Activated CD8-positive, alpha-beta memory T cell treated with anti-CD3 and anti-CD28 coated beads, Interleukin-2, amount 50 U/mL, for 1 hour (primary cell): ENCODE data around the gene TRPM8.
"Not testable (repeated sequence)": the region's sequence is repeated elsewhere in the genome, so short reads cannot be mapped to it uniquely, and the experiment has no call there.

Source experiments
- DNase-seq: peaks from one replicate; pipeline ENCODE4 v3.0.0-alpha.2; 2020; ENCODE audit errors: extremely low read depth

TRPM8 gene

GRCh38 chr2:233936089-233936488 is 18.9 kb downstream of the TRPM8 start:
- DNase-seq: no peak

- no peak for DNase-seq
Measured at GRCh38 chr2:233938676-233939370, 21.6 kb downstream of the TRPM8 start.

DNA sequence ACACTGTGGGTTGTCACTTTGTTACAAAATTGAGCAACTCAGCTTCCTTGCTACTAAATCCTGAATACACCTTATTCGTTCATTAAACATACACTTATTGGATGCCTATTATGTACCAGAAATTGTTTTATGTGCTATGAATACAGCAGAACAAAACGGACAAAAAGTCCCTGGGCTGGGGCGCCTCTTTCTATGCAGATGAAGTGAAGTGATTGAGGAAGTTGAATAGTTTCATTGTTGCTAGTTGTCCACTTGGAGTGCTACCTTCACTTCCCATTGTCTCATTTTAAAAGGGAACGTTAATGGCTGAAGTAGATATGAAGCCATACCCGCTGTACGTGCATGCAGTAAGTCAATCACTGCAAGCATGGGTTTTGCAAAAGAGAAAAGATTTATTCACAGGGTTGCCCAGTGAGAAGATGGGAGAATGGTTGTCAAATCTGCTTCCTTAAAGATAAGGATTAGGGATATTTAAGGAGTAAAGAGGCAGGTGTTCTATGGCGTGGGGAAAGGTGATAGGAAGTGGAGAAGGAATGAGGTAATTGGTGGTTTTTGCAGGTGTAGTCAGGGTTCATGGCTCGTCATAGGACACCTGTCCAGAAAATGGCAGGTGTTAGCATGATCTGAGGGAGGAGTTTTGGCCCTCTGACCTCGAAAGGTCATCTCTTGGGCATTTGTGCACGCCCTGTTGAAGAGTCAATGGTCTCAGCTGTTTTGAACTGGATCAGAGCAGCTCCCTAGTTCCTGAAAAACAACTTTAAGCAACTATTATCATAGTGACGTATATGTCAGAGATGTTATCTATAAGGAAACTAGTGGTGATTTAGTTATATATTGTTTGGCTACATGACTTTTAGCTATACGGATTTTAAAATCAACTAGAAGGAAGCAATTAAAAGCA is 23.5 kb downstream of the TRPM8 start:
- no peak for DNase-seq

DNA sequence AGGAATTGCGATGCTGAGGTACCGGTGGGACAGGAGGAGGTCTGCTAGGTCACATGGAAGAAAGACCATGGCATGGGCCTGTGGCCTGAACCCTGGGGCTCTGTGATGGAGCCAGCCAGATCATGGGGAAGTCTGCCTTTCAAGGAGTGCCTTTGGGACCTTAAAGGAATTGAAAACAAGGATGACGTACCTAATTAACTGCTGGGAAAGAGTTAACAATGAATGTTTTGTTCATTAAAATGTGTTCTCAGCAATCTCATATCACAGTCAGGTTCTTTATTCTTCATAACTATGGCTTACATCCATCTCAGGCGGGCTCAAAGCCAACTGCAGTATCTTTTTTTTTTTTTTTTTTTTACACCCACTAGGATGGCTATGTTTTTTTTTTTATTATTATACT is 25.6 kb downstream of the TRPM8 start:
- no peak for DNase-seq

- DNase-seq: no peak
Measured at GRCh38 chr2:233944269-233944668, 27.1 kb downstream of the TRPM8 start.

DNA sequence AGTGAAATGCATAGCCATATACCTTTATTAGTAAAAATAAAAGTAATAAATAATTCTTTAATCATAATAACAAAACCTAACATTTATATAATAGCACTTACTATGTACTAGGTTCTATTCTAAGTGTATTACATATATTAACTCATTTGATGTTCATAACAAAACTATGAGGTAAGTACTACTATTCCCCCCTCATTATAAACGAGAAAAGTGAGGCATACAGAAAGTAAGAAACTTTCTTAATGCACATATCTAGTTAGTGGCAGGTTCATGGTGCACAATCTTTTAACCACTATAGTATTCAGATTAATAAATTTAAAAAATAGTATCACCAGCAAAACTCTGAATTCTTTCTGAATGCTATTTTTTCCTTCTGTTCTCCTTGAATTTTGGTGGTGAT is 27.5 kb downstream of the TRPM8 start:
- DNase-seq: no peak

DNA sequence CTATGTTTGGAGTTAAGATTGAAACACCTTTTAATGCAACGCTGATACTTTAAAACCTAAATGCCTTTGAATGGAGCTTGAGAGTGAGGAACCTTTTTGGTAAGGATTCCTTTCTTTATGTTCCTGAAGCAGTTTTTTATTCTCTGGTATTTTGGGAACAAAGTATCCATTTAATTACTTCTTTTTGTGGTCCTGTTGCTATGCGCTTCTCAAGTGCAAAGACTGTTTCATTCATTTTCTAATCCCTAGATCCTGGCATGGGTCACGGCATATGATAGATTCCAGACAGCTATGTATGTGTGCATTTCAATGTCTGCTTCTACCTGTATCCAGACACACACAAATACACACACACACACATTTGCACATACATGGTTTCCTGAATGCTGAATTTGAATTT is 28.0 kb downstream of the TRPM8 start:
- no peak for DNase-seq

GRCh38 chr2:233950078-233950825 is 33.1 kb downstream of the TRPM8 start:
- DNase-seq: no peak

DNA sequence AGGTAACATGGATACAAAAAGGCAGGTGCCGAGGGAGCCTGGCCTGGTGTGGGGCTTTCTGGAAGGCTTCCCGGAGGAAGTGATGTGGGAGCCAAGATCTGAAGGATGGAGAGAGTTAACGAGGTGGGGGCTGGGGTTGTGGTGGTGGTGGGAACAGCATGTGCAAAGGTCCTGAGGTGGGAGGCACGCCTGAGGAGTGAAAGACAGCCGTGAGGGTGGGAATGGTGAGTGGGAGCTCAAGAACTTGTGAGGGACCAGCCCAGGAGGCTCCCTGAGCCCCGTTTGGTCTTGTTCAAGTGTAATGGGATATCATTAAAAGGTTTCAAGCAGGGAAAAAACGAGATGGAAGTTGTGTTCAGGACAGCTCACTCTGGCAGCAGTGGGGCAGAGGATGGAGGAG is 35.2 kb downstream of the TRPM8 start:
- no peak for DNase-seq

- no peak for DNase-seq
Measured at GRCh38 chr2:233953087-233953801, 36.1 kb downstream of the TRPM8 start.

DNA sequence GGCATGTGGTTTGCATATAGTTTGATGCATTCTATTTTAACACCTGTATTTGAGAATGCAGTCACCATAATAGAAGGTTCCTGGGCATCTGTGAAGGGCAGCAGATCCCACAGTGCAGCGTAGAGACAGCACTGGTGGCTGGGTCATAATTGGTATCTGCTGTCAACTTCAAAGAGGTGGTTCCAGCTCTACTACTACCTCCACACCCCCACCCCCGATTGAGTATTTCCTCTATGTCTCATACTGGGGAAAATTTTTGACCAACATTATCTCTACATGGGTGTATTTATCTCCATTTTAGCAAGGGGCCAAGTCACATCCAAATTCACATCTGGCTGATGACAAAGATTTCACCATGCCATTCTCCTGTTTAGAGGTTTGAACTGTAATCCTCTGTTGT is 43.0 kb downstream of the TRPM8 start:
- DNase-seq: no peak

DNA sequence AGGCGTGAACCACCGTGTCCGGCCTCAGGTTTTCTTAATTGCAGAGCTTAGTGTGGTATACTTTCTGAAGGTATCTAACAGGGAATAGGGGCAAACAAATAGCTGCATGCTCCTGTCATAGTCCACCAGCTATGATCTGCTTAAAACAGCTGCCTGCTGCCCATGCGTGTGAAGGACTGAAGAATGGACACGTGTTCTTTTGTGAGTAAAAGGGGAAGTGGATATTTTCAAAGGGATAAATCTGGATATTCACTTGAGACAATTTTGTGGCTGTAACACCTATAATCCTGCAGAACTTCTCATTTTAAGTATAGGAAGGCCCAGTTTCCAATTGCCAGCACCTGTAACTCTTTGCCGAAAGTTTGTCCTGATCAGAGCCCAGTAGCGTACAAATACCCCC is 44.7 kb downstream of the TRPM8 start:
- no peak for DNase-seq

GRCh38 chr2:233964581-233964980 is 47.4 kb downstream of the TRPM8 start:
- DNase-seq: no peak

DNA sequence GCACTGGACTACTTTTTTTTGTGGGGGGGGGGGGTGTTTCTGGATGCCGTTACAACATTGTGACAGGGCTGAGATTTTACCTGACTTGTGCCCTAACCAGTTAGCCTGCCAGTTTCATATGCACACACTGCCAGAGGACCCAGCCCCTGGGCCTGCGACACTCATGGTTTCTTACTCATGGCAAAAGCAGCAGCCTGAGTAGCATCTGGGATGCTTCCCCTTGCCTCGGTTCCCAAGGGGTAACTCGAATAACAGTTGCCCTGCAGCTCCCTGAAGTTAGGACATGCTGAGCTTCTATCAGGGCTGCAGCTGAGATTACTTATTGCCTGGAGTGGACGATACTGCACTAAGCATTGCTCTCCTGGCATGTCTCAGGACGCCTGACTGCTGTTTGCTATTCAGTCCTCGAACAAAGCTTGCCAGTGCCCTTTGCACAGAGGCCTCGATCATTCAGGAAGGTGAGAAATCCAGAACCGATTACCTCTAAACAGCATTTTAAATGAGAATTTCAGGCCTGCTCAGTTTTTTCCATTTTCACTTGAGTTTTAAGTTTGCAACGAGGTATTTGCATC is 47.9 kb downstream of the TRPM8 start:
- no peak for DNase-seq

GRCh38 chr2:233965646-233966045 is 48.5 kb downstream of the TRPM8 start:
- not testable (repeated sequence) for DNase-seq

DNA sequence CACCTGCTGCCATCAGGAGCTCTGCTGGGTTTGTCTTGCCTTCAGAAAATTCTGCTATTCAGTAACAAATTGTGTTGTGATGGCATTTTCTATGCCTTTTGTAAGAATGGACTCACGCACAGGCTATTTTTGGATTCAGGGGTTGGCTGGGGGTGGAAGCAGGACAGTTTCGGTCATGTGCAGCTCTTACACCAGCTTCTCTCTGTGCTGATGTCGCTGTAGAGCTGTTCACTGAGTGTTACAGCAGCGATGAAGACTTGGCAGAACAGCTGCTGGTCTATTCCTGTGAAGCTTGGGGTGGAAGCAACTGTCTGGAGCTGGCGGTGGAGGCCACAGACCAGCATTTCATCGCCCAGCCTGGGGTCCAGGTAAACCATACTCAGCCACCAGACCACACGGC is 49.2 kb downstream of the TRPM8 start:
- DNase-seq: no peak

DNA sequence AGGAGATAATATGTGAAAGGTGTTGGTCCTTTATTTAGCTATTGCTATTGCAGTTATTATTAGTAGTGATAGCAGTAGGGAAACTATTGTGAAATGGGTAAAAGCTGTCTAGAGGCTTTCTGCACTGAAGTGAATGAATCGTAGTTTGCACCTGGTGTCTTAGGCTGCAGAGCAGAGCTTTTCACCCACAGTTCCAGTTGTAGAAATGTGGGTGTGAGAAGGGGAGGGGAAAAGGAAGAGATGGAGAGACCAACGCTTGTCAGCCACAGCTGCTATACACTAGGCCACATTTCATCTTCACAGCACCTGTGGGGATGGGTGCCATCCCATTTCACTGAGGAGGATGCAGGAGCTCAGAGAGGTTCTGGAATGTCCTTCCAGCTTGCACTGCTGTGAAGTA is 50.0 kb downstream of the TRPM8 start:
- no peak for DNase-seq

- no peak for DNase-seq
Measured at GRCh38 chr2:233968556-233968955, 51.4 kb downstream of the TRPM8 start.

DNA sequence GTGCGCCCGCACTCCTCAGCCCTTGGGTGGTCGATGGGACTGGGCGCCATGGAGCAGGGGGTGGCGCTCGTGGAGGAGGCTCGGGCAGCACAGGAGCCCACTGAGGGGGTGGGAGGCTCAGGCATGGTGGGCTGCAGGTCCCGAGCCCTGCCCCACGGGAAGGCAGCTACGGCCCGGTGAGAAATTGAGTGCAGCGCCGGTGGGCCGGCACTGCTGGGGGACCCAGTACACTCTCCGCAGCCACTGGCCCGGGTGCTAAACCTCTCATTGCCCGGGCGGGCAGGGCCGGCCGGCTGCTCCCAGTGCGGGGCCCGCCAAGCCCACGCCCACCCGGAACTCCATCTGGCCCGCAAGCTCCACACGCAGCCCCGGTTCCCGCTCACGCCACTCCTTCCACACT is 55.3 kb downstream of the TRPM8 start:
- DNase-seq: not testable (repeated sequence)

GRCh38 chr2:233972941-233973575 is 55.9 kb downstream of the TRPM8 start:
- DNase-seq: no peak

DNA sequence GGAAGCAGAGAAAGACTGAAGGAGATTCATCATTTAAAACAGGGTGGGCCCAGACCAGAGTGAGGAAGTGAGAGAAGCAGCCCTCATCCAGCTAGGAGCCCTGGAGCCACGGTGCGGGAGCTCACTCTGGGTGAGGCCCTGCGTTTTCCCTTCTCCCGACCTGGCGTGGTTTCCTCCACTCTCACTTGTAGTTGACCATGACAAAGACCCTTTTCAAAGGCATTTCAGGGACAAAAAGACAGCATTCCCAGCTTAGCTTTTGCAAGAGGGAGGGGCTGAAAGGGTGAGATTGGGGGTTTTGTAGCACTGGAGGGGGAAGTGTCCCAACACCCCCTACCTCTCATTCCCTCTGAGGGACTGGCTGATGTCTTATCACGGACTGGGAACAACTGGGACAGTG is 56.6 kb downstream of the TRPM8 start:
- no peak for DNase-seq
